Peyer's patch (tissue), 4 donors: ENCODE data around the gene RNF112.

Experiments used
- CTCF ChIP-seq, 6 experiments: fragments of 450-650 bp in 4 of 6; fragments of 200-600 bp in 2 of 6; sonication (generic) in 1 of 6; IDR thresholded peaks; one replicate each; pipeline ENCODE4 v1.5.1; 2017 to 2019; ENCODE audit warnings: antibody characterized with exemption in 6 of 6, mild to moderate bottlenecking in 3 of 6, moderate library complexity in 1 of 6
- POLR2A ChIP-seq, 2 donors: fragments of 450-650 bp; IDR thresholded peaks; one replicate each; pipeline ENCODE4 v1.5.1; 2017; ENCODE audit warnings: antibody characterized with exemption in 2 of 2, mild to moderate bottlenecking in 2 of 2, moderate library complexity in 2 of 2

DNA sequence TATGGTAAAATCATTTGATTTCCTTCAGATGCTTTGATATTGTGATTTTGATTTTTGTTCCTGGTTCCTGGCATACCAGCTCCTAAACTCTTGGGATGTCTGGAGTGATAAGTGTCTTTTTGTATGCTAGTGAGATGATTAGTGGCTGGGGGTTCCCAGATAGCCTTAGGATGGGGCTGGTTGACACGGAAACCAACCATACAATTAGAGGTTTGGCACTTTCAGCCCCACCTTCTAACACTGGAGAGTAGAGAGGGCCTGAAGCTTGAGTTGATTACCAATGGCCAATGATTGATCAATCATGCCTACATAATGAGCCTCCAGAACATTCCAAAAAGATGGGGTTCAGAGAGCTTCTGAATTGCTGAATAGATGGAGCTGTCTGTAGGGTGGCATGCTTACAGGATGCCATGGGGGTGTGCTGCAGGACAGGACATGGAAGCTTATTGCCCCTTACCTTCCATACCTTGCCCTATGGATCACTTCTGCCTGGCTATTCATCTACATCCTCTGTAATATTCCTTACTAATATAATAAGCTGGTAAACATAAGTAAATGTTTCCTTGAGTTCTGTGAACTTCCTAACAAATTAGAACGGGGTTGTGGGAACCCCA is 22.8 kb downstream of the RNF112 start:
- no peak for TF ChIP-seq CTCF (IDR thresholded peaks at IDR 0.05)
- TF ChIP-seq POLR2A (IDR thresholded peaks at IDR 0.05): no peak
